22Rv1 (cell line): Measurements from ENCODE around the gene KIF6.

Experiments used
- ZFX ChIP-seq: fragments of 450-650 bp; IDR thresholded peaks from 2 replicates; pipeline ENCODE4 v1.6.1; 2017; ENCODE audit warnings: antibody characterized with exemption, borderline replicate concordance
- TF ChIP-seq, protein P1 (sequence below): fragments of 450-650 bp; IDR thresholded peaks from 2 replicates; pipeline ENCODE4 v1.5.1; 2017; ENCODE audit warnings: mild to moderate bottlenecking

DNA sequence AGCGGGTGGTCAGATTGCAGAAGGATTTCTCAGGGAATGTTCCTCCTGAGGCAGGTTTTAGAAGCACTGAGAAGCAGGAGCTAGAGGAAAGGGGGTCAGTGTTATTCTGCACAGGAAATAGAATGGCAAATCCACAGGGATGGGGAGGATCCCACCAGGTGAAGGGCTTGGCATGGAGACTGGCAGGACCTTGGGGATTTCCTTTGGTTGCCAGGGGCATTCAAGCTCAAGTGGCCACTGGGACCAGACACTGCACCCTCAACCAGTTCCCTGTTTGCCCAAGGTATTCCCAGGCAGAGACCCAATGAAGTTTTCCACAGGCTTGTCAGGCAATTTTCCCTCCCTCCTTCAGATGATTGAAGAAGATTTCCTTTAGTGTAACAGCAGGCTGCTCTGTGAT lies 279.5 kb downstream of the KIF6 start:
- TF ChIP-seq, protein P1, sequence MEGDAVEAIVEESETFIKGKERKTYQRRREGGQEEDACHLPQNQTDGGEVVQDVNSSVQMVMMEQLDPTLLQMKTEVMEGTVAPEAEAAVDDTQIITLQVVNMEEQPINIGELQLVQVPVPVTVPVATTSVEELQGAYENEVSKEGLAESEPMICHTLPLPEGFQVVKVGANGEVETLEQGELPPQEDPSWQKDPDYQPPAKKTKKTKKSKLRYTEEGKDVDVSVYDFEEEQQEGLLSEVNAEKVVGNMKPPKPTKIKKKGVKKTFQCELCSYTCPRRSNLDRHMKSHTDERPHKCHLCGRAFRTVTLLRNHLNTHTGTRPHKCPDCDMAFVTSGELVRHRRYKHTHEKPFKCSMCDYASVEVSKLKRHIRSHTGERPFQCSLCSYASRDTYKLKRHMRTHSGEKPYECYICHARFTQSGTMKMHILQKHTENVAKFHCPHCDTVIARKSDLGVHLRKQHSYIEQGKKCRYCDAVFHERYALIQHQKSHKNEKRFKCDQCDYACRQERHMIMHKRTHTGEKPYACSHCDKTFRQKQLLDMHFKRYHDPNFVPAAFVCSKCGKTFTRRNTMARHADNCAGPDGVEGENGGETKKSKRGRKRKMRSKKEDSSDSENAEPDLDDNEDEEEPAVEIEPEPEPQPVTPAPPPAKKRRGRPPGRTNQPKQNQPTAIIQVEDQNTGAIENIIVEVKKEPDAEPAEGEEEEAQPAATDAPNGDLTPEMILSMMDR = no peak
- TF ChIP-seq ZFX = no peak
